Stimulated activated CD8-positive, alpha-beta memory T cell treated with anti-CD3 and anti-CD28 coated beads, Interleukin-7, amount 100 ng/mL, for 1 hour (primary cell): ENCODE measurements around the gene TOMM40.
"Not testable (repeated sequence)": the region's sequence is repeated elsewhere in the genome, so short reads cannot be mapped to it uniquely, and the experiment has no call there.

Experiments
- DNase-seq, 2 donors: peaks; one replicate each; pipeline ENCODE4 v3.0.0-alpha.2; 2020; ENCODE audit warnings: low read depth in 2 of 2

Gene TOMM40

DNA sequence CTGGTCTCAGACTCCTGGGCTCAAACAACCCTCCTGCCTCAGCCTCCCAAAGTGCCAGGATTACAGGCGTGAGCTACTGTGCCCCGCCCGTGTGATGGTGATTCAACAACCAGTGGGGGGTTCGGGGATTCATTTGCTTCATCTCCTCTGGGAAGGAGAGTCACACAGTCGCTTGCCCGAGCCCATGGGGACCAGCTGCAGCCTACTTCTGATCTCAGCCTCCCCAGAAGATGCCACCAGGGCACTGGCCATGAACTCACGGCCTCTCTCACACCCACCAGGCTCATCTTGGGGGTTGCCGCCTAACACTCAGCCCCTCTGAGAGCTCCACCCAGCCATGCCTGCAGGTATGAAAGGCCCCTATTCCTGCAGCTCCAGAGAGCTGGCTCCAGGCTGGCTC lies 6.8 kb downstream of the TOMM40 start:
- no peak for DNase-seq

DNA sequence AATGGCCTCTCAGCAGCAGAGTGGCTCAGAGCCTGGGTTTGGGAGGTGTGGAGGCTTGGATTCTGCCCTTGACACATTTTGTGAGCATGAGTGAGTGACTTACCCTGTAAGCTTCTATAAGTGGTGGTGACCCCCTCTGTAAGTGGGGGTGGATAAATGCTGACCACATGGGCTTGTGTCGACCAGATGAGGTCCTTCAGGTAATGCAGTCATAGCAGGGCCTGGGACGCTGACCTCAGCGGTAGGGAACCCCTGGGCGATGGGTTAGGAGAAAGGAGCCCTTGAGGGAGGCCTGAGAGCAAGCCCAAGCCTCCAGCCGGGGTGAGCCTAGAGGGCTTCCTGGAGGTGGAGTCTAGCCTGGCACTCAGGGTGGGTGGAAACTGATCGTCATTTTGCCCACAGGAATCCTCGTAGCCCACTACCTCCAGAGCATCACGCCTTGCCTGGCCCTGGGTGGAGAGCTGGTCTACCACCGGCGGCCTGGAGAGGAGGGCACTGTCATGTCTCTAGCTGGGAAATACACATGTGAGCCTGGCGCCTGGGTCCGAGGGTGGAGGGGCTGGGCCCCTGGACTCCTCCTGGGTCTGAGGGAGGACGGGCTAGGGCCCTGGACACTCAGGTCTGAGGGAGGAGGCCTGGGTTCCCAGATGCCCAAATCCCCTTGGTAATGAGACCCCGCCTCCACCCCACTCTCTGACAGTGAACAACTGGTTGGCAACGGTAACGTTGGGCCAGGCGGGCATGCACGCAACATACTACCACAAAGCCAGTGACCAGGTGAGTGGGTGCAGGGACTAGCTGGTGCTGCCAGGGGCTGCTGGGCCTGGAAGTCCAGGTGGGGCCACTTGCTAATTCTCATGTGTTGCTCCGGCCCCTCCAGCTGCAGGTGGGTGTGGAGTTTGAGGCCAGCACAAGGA lies 9.5 kb downstream of the TOMM40 start:
- DNase-seq: no peak

DNA sequence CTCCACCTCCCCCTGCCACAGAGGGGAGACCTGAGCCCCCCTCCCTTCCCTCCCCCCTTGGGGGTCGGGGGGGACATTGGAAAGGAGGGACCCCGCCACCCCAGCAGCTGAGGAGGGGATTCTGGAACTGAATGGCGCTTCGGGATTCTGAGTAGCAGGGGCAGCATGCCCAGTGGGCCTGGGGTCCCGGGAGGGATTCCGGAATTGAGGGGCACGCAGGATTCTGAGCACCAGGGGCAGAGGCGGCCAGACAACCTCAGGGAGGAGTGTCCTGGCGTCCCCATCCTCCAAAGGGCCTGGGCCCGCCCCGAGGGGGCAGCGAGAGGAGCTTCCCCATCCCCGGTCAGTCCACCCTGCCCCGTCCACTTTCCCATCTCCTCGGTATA lies 12.2 kb downstream of the TOMM40 start:
- DNase-seq: no peak

DNA sequence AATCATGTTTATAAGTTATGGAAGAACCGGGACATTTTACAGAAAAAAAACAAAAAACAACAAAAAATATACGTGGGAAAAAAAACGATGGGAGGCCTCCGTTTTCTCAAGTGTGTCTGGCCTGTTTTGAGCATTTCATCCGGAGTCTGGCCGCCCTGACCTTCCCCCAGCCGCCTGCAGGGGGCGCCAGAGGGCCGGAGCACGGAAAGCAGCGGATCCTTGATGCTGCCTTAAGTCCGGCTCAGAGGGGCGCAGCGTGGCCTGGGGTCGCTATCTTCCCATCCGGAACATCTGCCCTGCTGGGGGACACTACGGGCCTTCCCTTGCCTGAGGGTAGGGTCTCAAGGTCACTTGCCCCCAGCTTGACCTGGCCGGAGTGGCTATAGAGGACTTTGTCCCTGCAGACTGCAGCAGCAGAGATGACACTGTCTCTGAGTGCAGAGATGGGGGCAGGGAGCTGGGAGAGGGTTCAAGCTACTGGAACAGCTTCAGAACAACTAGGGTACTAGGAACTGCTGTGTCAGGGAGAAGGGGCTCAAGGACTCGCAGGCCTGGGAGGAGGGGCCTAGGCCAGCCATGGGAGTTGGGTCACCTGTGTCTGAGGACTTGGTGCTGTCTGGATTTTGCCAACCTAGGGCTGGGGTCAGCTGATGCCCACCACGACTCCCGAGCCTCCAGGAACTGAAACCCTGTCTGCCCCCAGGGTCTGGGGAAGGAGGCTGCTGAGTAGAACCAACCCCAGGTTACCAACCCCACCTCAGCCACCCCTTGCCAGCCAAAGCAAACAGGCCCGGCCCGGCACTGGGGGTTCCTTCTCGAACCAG lies 12.8 kb downstream of the TOMM40 start:
- DNase-seq: peak; percentile 54 to 63

DNA sequence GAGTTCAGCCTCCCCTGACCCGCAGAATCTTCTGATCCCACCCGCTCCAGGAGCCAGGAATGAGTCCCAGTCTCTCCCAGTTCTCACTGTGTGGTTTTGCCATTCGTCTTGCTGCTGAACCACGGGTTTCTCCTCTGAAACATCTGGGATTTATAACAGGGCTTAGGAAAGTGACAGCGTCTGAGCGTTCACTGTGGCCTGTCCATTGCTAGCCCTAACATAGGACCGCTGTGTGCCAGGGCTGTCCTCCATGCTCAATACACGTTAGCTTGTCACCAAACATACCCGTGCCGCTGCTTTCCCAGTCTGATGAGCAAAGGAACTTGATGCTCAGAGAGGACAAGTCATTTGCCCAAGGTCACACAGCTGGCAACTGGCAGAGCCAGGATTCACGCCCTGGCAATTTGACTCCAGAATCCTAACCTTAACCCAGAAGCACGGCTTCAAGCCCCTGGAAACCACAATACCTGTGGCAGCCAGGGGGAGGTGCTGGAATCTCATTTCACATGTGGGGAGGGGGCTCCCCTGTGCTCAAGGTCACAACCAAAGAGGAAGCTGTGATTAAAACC lies 13.5 kb downstream of the TOMM40 start:
- DNase-seq: no peak

DNA sequence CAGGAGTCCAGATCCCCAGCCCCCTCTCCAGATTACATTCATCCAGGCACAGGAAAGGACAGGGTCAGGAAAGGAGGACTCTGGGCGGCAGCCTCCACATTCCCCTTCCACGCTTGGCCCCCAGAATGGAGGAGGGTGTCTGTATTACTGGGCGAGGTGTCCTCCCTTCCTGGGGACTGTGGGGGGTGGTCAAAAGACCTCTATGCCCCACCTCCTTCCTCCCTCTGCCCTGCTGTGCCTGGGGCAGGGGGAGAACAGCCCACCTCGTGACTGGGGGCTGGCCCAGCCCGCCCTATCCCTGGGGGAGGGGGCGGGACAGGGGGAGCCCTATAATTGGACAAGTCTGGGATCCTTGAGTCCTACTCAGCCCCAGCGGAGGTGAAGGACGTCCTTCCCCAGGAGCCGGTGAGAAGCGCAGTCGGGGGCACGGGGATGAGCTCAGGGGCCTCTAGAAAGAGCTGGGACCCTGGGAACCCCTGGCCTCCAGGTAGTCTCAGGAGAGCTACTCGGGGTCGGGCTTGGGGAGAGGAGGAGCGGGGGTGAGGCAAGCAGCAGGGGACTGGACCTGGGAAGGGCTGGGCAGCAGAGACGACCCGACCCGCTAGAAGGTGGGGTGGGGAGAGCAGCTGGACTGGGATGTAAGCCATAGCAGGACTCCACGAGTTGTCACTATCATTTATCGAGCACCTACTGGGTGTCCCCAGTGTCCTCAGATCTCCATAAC lies 14.5 kb downstream of the TOMM40 start, which contains the start of gene APOE:
TSS of gene APOE (plus strand) at position 360 of the 724 bp plus-strand sequence. CDS start 829 bp downstream, outside the sequence.
- DNase-seq: no peak

DNA sequence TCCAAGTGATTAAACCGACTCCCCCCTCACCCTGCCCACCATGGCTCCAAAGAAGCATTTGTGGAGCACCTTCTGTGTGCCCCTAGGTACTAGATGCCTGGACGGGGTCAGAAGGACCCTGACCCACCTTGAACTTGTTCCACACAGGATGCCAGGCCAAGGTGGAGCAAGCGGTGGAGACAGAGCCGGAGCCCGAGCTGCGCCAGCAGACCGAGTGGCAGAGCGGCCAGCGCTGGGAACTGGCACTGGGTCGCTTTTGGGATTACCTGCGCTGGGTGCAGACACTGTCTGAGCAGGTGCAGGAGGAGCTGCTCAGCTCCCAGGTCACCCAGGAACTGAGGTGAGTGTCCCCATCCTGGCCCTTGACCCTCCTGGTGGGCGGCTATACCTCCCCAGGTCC lies 16.6 kb downstream of the TOMM40 start:
- DNase-seq: no peak

DNA sequence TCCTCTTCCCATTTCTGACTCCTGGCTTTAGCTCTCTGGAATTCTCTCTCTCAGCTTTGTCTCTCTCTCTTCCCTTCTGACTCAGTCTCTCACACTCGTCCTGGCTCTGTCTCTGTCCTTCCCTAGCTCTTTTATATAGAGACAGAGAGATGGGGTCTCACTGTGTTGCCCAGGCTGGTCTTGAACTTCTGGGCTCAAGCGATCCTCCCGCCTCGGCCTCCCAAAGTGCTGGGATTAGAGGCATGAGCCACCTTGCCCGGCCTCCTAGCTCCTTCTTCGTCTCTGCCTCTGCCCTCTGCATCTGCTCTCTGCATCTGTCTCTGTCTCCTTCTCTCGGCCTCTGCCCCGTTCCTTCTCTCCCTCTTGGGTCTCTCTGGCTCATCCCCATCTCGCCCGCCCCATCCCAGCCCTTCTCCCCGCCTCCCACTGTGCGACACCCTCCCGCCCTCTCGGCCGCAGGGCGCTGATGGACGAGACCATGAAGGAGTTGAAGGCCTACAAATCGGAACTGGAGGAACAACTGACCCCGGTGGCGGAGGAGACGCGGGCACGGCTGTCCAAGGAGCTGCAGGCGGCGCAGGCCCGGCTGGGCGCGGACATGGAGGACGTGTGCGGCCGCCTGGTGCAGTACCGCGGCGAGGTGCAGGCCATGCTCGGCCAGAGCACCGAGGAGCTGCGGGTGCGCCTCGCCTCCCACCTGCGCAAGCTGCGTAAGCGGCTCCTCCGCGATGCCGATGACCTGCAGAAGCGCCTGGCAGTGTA lies 17.2 kb downstream of the TOMM40 start:
- no peak for DNase-seq

DNA sequence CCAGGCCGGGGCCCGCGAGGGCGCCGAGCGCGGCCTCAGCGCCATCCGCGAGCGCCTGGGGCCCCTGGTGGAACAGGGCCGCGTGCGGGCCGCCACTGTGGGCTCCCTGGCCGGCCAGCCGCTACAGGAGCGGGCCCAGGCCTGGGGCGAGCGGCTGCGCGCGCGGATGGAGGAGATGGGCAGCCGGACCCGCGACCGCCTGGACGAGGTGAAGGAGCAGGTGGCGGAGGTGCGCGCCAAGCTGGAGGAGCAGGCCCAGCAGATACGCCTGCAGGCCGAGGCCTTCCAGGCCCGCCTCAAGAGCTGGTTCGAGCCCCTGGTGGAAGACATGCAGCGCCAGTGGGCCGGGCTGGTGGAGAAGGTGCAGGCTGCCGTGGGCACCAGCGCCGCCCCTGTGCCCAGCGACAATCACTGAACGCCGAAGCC lies 17.8 kb downstream of the TOMM40 start:
- no peak for DNase-seq

DNA sequence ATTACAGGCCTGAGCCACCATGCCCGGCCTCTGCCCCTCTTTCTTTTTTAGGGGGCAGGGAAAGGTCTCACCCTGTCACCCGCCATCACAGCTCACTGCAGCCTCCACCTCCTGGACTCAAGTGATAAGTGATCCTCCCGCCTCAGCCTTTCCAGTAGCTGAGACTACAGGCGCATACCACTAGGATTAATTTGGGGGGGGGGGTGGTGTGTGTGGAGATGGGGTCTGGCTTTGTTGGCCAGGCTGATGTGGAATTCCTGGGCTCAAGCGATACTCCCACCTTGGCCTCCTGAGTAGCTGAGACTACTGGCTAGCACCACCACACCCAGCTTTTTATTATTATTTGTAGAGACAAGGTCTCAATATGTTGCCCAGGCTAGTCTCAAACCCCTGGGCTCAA lies 18.7 kb downstream of the TOMM40 start:
- no peak for DNase-seq

DNA sequence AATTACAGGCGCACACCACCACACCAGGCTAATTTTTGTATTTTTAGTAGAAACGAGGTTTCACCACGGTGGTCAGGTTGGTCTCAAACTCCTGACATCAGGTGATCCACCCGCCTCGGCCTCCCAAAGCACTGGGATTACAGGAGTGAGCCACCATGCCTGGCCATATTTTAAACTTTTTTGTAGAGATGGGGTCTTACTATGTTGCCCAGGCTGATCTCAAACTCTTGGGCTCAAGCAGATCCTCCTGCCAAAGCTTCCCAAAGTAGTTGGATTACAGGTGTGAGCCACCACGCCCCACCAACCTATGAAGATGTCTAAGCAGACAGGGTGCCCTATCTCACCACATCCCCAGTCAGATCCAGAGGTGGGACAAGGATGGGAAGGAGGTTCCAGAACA lies 20.8 kb downstream of the TOMM40 start:
- not testable (repeated sequence) for DNase-seq

DNA sequence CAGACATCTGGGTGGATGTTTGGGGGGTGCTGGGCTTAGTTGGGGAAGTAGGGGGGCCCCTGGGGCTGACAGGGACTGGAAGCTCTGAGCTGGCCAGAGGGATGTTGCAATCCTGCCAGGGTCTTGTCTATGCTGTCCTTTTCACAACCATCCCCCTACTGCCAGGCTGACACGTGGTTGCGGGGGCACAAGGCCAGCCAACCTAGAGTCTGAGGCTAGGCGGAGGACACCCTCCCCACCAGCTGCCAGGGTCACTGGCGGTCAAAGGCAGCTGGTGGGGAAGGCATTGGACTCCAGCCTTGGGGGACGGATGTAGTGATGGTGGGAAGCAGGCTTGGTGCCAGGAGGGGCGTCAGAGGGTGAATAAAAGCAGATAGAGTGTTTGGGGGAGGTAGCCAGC lies 21.8 kb downstream of the TOMM40 start:
- no peak for DNase-seq

DNA sequence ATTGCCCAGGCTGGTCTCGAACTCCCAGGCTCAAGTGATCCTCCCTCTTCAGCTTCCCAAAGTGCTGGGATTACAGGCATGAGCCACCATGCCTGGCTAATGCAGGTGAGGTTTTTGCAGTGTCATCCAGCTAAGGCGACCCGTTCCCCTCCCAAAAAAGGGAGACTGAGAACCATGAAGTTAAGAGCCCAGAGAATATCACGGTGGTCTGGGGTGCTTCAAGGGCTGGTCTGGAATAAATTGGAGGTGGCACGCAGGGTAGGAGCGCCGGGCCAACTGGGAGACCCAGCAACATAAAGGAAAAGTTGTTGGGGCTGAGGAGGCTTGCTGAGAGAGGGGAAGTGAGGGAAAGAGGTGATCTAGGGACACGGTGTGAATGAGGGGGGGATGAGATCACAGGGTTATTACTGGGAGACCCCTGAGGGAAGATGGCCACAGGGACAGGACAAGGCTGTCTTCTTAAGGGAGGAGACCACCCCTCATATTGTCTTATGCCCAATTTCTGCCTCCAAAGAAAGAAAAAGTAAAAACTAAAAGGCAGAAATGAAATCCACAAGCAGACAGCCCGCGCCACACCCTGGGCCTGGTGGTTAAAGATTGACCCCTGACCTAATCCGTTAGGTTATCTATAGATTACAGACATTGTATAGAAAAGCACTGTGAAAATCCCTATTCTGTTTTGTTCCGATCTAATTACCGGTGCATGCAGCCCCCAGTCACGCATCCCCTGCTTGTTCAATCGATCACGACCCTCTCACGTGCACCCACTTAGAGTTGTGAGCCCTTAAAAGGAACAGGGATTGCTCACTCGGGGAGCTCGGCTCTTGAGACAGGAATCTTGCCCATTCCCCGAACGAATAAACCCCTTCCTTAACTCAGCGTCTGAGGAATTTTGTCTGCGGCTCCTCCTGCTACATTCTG lies 22.7 kb downstream of the TOMM40 start:
- DNase-seq: not testable (repeated sequence)

DNA sequence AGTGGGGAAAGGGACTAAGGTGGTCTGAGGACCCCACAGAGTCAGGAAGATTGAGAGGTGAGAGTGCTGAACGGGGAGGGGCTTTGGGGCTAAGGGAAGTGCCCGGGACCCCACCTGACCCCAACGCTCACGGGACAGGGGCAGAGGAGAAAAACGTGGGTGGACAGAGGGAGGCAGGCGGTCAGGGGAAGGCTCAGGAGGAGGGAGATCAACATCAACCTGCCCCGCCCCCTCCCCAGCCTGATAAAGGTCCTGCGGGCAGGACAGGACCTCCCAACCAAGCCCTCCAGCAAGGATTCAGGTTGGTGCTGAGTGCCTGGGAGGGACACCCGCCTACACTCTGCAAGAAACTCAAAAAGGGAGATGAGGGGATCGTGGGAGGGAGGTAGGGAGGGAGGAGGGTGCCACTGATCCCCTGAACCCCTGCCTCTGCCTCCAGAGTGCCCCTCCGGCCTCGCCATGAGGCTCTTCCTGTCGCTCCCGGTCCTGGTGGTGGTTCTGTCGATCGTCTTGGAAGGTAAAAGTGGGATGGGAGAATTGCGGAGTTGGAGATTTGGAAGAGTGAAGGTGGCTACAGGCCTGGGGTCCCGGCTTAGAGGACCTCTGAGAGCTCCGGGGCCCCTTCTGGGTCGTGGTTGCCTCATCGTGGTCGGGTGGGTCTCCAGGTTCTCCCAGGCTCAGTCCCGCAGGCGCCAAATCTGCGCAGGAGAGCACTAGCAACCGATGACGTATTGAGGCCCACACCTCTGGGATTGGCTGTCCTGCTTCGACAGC lies 23.6 kb downstream of the TOMM40 start, which contains the start of gene APOC1:
TSS of gene APOC1 (plus strand) at position 176 of the 774 bp plus-strand sequence. CDS start at position 460, 284 bp downstream.
- peak; percentile 42 to 43 for DNase-seq

DNA sequence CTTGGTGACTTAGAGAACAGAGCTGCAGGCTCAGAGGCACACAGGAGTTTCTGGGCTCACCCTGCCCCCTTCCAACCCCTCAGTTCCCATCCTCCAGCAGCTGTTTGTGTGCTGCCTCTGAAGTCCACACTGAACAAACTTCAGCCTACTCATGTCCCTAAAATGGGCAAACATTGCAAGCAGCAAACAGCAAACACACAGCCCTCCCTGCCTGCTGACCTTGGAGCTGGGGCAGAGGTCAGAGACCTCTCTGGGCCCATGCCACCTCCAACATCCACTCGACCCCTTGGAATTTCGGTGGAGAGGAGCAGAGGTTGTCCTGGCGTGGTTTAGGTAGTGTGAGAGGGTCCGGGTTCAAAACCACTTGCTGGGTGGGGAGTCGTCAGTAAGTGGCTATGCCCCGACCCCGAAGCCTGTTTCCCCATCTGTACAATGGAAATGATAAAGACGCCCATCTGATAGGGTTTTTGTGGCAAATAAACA lies 33.2 kb downstream of the TOMM40 start:
- DNase-seq: no peak

DNA sequence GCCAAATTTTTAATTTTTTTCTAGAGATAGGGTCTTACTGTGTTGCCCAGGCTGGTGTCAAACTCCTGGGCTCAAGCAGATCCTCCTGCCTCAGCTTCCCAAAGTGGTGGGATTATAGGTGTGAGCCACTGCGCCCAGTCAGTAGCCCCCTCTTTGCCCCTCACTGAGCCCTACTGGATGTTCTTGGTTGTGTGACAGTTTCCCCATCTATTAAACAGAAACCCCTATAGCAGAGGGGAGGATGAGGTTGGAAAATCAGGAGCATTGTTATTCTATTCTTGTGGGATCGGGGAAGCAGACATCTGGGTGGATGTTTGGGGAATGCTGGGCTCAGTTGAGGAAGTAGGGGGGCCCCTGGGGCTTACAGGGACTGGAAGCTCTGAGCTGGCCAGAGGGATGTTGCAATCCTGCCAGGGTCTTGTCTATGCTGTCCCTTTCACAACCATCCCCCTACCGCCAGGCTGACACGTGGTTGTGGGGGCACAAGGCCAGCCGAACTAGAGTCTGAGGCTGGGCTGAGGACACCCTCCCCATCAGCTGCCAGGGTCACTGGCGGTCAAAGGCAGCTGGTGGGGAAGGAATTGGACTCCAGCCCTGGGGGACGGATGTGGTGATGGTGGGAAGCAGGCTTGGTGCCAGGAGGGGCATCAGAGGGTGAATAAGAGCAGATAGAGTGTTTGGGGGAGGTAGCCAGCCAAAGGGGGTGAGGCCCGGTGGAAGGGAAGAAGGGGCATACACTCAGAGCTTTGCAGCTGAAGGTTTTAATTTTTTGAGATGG lies 34.2 kb downstream of the TOMM40 start:
- DNase-seq: no peak

DNA sequence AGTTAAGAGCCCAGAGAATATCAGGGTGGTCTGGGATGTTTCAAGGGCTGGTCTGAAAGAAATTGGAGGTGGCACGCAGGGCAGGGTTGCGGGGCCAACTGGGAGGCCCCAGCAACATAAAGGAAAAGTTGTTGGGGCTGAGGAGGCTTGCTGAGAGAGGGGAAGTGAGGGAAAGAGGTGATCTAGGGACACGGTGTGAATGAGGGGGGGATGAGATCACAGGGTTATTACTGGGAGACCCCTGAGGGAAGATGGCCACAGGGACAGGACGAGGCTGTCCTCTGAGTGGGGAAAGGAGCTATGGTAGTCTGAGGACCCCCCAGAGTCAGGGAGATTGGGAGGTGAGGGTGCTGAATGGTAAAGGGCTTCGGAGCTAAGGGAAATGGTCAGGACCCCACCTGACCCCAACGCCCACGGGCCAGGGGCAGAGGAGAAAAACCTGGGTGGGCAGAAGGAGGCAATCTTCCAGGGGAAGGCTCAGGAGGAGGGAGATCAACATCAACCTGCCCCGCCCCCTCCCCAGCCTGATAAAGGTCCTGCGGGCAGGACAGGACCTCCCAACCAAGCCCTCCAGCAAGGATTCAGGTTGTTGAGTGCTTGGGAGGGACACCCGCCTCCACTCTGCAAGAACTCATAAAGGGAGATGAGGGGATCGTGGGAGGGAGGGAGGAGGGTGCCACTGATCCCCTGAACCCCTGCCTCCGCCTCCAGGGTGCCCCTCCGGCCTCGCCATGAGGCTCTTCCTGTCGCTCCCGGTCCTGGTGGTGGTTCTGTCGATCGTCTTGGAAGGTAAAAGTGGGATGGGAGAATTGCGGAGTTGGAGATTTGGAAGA lies 35.4 kb downstream of the TOMM40 start:
- DNase-seq: not testable (repeated sequence)
